ENCODE measurements around the gene KATNB1. TPM values are rescaled to one million over a fixed set of nuclear protein-coding genes. Genes with fewer than 3 reads are reported as not detected.

The KATNB1 gene
- total and polyA plus RNA-seq, 2 experiments from 2014 or later, result 31.4 to 65.9 TPM

- H3K9me3 Mint-ChIP-seq, result no peaks in the 10 kb centered on the region
- H3K4me3 Mint-ChIP-seq, result no peak overlapping the region
- no peak overlapping the region for H3K27ac ChIP-seq (ENCODE audit: low read depth)
- 0 out of 2 replicates have a peak, but pooled peaks cover 7% of the 10 kb centered on the region for H3K36me3 ChIP-seq (ENCODE audit: insufficient read depth)
- H3K27me3 Mint-ChIP-seq (ENCODE audit: insufficient read depth, low read depth, poor library complexity), result peaks cover 8% of the 10 kb centered on the region
- H3K4me2 ChIP-seq, result no peak overlapping the region
- H2AFZ ChIP-seq, result no peak overlapping the region
- peaks cover 7% of the 10 kb centered on the region for H3K79me2 ChIP-seq (replicated peaks; ENCODE audit: insufficient read depth)
- H3K36me3 Mint-ChIP-seq (ENCODE audit: low read depth), result peaks cover 26% of the 10 kb centered on the region
- no peak for DNase-seq (ENCODE audit: low spot score)
- peaks cover 11% of the 10 kb centered on the region for H3K4me1 Mint-ChIP-seq
- peaks cover 8% of the 10 kb centered on the region; the same call in 1 of the 2 replicates for H3K4me1 ChIP-seq (ENCODE audit: insufficient read depth)
- no peak for ATAC-seq
- H3K9me2 ChIP-seq (ENCODE audit: insufficient read depth), result no peaks in the 10 kb centered on the region
- H4K20me1 ChIP-seq (replicated peaks; ENCODE audit: insufficient read depth), result no peaks in the 10 kb centered on the region; the same call in 1 of the 2 replicates
- H3K27ac Mint-ChIP-seq, result no peak overlapping the region
- TF ChIP-seq ZNF114 (CRISPR knock-in tag; IDR thresholded peaks at IDR 0.05), result no peak
- no peak for TF ChIP-seq POLR2AphosphoS5 (IDR thresholded peaks at IDR 0.05; ENCODE audit: low read depth)
- no peak for TF ChIP-seq ETS1 (IDR thresholded peaks at IDR 0.05)
- TF ChIP-seq REST (IDR thresholded peaks at IDR 0.05; ENCODE audit: unreplicated experiment), result no peak
- no peak for TF ChIP-seq STAT1 (IDR thresholded peaks at IDR 0.05; ENCODE audit: unreplicated experiment)
- TF ChIP-seq CTCF (conservative IDR thresholded peaks at IDR 0.05; ENCODE audit: low read depth in 2 of 2), result no peak
- no peak for TF ChIP-seq EZH2phosphoT487 (IDR thresholded peaks at IDR 0.05; ENCODE audit: unreplicated experiment)
- no peak for TF ChIP-seq ZNF462 (CRISPR knock-in tag; IDR thresholded peaks at IDR 0.05)
- no peak for TF ChIP-seq EZH2 (IDR thresholded peaks at IDR 0.05; ENCODE audit: low read depth, unreplicated experiment)
- TF ChIP-seq ZNF331 (CRISPR knock-in tag; IDR thresholded peaks at IDR 0.05; ENCODE audit: low read depth), result no peak
- TF ChIP-seq CREB1 (CRISPR knock-in tag; IDR thresholded peaks at IDR 0.05; ENCODE audit: low read depth), result no peak
- no peak for TF ChIP-seq JUNB (IDR thresholded peaks at IDR 0.05; ENCODE audit: unreplicated experiment)
- TF ChIP-seq NANOG (IDR thresholded peaks at IDR 0.05; ENCODE audit: borderline replicate concordance), result no peak
- H3K4me3 ChIP-seq, result no peak overlapping the region
- H3F3A ChIP-seq (replicated peaks; ENCODE audit: low read depth), result no peaks in the 10 kb centered on the region
- H3K27me3 ChIP-seq (ENCODE audit: insufficient read depth), result no peaks in the 10 kb centered on the region
Measured at GRCh38 chr16:57740423-57741071, 5.0 kb downstream of the KATNB1 start.

Measured in GM23338 (cell line).